Stimulated activated CD4-positive, alpha-beta T cell treated with anti-CD3 and anti-CD28 coated beads, Interleukin-1b, Interleukin-23, amount 100 ng/mL, for 48 hours (primary cell): ENCODE data around the gene SCARF1.
A peak's percentile ranks its signal among the peaks of the same experiment; 100 is the strongest.

Experiments
- DNase-seq: peaks from one replicate; pipeline ENCODE4 v3.0.0-alpha.2; 2020

SCARF1 gene

DNA sequence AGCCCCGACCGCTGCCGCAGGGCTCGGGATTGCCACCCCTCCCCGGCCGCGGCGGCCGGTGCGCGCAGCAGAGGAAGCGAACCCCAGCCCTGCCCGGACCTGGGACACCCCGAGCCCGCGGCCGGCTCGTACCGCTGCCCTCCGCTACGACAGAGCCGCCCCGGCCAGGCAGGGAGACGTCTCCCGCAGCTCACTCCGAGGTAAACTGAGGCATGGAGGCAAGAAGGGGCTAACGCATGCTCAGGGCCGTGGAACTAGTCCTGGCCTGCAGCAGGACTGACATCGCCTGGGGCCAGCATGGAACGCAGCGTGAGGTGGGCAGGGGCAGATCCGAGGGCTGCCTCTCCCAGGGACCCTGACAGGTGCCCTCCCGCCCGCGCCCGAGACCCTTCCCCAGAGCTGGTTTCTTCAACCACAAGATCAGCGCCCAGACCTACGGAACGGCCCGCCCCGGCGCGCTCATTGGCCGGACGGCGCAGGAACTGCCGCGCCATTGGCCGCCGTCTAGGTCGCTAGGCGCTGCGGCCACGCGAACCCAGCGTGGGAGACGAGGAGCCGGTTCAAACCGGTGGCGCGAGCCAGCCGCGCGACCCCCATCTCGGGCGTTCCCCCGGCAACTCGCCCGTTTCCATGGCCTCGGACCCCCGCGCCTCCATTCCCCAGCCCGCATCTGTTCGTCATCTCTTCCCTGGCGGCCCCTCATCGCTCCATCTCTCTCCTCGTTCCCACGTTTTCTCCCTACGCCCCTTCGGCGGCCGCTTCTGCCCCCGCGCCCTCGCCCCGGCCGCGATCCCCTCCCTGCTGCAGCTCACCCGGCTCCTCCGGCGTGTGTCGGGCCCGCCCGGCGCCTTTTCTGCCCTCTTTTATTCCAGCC lies 17.3 kb downstream of the SCARF1 start, which contains the start of gene SLC43A2:
SLC43A2 (minus strand) TSS at position 853 of the 874 bp plus-strand sequence. CDS start 960 bp downstream, outside the sequence.
- DNase-seq, result peak; percentile 70

DNA sequence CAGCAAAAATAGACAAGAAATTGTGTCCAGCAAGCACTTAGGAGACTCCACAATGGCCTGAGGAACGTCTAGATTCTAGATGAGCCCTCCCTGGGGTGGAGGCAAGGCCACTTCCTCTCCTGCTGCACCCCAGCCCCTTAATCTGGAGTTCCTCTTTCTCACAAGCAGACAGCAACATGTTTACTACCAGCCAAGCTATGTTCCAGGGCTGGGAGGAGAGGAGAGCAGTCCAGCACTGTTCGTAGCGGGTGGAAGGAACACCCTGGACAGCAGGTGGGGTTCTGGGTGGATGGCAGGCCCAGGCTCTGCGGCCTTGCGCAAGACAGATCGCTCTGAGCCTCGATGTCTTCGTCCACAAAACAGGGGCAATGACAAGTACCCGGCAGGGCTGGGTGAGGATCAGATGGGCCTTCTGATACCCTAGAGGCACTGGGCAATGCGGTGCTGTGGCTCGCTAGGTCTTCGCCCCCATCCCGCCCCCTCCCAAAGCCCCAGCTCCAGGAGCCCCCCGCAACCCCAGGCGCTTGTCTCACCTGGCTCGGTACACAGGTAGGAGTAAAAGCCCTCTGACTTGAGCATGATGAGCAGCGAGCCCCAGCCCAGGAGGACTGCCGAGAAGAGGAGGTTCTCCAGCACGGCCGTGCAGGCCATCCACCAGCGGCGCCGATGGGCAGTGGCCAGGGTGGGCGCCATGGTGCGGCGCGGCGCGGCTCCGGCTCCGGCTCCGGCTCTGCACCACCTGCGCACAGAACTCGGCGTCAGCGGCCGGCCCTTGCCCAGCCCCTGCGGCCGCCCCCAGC lies 18.1 kb downstream of the SCARF1 start:
- no peak for DNase-seq

DNA sequence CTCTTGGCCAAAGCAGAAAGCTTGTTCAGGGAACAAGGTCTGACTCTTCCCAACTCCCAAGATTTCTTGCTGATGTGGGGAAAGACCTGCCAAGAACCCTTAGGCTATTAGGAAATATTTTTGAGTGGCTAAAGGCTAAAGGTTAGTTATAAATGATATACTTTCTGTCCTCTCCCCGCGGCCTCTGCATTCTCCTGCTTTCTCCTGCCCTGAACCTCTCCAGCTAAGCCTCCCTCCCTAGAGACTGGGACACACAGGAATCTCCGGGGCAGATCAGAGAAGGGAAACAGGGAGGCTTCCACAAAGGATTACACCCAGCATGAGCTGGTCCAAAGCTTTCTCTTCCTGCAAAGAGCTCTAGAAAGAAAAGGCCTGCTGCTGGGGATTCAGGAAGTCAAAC lies 19.2 kb downstream of the SCARF1 start:
- no peak for DNase-seq

DNA sequence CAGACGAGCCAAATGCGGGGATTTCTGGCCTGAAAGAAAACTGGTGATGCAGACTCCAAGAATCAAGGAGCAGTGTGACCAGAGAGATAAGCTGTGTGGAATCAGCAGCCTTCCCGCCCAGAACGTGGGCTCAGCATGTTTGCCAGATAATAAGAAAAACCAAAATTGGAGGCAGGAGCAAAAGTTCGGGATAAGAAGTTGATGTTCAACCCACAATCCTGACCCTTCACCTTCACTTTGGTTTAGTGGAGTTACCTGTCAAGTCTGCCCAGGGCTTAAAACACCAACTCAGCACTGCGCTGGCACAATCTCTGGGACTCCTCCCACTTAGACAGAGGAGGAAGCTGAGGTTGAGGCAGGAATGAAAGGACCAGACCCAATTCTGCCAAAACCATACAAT lies 20.0 kb downstream of the SCARF1 start:
- DNase-seq, result no peak

DNA sequence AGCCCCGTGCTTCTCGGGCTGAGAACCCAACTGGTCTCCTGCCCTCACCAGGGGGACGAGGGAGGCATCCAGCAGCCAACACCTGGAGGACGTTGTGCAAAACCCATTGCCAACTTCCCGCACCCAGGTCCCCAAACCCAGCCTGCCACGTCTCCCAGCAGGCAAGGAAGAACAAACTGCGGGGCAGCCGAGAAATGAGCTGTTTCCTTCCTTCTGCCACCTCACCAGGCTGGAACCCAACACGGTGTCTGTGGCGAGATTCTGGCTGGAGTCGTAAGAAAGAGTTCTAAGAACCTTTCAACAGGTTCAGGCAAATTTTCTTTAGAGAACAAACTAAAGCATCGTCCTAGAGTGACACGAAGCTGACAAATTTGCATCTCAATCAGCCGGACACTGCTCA lies 20.5 kb downstream of the SCARF1 start:
- no peak for DNase-seq

DNA sequence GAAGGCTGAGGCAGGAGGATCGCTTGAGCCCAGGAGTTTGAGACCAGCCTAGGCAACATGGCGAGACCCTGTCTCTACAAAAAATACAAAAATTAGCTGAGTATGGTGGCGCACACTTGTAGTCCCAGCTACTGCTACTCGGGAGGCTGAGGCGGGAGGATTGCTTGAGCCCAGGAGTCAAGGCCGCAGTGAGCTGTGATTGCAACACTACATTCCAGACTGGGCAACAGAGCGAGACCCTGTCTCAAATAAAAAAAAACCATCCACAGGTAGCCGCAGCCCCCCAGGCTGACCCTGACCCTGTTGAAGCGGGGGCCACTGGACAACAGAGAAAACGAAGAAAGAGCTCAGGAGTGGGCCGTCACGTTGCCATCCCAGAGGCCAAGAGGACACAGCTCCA lies 20.9 kb downstream of the SCARF1 start:
- DNase-seq, result no peak

DNA sequence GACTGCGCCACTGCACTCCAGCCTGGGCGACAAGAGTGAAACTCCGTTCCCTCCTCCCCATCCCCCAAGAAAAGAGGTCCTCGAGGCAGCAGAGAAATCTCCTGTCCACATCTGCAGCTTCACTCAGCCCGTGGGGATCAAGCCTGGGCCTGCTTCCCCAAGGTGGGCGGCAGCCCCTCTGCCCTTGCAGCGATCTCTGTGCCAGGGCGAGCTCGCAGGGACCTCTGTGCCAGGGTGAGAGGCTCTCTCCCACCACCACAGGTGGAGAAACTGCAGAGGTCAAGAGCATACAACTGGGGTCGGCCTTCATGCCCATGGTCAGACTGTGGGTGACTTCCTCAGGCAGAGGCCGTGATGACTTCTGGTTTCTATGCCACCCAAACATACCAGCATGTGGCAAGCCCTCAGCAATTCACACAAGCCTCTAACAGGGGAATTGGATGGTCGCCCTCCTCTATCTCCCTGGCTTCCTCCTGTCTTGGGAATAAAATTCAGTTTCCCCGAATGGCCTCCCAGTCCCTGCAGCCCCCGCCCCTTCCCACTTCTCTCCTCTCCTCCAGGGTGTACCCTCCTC lies 22.4 kb downstream of the SCARF1 start:
- no peak for DNase-seq

DNA sequence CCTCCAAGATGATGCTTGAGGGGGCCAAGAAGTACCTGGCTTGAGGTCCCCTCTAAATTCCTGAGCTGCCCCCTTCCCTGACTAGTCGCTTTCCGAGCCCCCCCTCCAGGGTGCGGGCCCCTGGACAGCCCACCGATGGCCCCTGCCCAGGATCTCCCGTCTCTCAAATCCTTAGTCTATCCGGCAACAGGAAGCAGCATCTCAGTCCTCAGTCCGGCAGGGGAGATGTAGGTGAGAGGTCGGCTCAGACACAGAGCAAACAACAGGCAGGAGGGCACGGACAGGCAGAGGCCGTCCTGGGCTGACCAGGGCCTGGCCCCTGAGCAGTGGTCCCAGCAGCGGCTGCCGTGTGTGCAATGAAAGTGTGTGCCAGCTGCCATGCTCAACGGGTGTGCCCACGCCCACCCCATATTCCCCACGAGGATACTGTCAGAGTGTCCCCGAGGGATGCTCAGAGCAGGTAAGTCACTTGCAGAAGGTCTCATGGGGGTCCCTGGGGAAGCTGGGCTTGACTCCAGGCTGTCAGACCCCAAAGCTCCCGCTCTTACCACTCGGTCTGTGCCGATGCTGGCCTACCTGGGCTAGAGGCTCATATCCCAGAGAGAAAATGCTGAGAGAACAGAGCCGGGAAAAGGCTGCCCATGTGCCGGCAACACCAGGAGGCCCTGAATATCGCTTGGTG lies 24.1 kb downstream of the SCARF1 start:
- no peak for DNase-seq

DNA sequence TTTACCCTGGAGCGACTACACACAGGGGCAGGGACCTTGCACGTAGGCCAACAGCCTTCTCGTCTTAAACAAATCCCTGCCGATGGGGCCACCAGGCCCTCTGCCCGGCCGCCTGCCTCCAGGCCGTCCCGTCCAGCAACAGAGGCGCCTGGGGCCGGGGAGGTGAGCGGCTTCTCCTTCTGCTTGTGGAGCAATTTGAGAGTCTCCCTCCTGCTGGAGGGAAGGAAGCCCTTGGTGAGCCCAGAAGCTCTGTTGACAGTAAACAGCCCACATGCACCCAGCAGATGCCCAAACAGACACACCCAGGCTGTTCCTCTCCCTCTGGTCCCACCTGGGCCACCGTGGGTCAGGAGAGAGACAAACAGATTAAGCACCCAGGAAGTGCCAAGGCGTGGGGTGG lies 25.0 kb downstream of the SCARF1 start:
- no peak for DNase-seq

DNA sequence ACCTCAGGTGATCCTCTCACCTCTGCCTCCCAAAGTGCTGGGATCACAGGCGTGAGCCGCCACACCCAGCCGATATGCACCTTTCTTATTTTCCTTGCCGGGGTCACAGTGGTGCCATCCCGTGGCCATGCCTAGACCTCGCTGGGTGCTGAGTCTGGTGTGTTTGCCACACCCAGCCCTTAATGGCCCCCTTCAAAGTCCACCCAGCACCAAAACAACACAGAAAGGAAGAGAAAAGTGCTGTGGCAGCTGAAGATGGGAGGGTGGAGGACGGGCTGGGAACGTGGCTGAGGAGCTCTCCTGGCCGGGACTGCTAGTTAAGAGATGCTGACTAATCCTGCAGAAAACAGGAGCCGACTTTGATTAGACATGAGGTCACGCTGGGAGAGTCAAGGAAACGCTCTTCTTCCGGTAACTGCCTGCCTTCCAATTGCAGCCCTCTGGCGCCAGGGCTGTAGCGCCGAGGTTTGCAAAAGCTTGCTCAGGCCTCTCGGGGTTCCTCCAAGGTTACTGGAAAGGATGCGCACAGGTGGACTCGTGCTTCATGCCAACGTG lies 27.8 kb downstream of the SCARF1 start:
- DNase-seq, result no peak

DNA sequence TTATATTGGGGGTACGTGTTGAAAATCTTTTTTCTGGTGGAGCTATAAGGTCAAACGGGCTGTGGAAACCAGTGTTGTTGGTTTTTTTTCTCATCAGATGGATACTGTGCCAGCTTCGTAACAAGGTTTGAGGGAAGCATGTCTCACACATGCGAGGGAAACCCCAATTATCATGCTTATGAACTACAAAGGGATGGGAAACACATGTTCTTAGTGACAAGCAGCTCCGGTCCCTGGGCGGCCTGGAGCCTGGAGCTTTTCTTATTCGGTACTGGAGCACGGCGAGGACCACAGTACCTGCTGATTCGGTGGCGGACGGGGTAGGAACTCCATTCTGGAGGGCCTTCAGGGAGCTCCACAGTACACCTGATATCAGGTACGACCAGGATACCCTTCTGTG lies 29.4 kb downstream of the SCARF1 start:
- DNase-seq, result no peak

DNA sequence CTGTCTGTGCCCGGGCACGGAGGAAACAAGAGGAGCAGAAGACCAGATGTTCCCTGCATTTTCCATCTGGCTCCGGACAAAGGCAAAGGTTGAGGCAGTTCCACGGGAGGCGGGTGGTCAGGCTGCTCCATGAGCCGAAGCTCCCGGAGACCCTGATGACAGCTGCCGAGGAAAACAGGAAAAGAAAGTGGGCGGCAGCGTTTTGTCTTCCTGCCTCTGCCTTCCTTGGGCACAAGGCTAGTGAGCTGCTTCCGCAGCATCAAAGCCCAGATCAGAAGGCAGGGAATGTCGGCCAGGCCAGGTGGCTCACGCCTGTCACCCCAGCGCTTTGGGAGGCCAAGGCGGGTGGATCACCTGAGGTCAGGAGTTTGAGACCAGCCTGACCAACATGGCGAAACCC lies 33.1 kb downstream of the SCARF1 start:
- no peak for DNase-seq

DNA sequence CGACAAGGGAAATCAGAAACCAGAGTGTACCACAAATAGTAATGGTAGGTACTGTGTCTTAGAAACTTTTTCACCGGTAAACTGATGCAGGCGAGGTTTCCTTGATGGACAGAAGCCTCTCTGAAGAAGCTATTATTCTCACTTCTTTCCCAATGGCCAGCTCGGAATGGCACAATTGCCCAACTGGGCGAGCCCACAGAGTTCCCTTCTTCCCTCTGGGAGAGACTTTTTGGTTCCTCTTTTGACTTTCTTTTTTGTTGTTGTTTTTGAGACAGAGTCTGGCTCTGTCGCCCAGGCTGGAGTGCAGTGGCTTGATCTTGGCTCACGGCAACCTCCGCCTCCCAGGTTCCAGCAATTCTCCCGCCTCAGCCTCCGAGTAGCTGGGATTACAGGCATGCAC lies 33.8 kb downstream of the SCARF1 start:
- no peak for DNase-seq

DNA sequence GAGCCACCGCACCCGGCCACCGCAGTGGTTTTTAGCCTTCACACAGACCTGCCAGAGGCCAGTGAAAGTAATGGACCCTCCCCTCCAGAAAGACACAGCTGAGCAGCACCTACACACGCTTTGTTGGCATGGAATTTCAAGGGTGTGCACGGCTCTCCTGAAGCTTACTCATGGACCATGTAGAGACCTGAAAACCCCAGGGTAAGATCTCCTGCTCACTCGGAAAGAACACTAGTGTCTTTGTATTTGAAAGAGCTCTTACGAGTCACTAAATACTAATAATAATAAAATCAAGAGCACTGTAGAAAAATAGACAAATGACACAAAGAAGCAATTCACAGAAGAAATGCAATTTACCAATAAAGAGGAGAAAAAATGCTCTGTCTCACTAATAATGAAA lies 36.9 kb downstream of the SCARF1 start:
- DNase-seq, result no peak

DNA sequence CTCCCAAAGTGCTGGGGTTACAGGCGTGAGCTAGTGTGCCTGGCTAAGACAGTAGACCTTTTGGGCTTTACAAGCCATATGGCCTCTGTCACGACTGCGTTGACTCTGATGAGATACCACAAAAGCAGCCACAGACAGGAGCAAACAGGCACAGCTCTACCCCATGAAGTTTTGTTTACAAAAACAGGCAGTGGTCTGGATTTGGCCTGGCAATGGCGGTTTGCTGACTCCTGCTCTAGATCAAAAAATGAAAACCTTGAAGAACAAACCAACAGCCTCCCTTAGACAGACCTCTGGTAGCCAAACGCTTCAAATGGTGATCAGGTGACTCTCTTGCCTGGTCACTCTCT lies 37.6 kb downstream of the SCARF1 start:
- no peak for DNase-seq

DNA sequence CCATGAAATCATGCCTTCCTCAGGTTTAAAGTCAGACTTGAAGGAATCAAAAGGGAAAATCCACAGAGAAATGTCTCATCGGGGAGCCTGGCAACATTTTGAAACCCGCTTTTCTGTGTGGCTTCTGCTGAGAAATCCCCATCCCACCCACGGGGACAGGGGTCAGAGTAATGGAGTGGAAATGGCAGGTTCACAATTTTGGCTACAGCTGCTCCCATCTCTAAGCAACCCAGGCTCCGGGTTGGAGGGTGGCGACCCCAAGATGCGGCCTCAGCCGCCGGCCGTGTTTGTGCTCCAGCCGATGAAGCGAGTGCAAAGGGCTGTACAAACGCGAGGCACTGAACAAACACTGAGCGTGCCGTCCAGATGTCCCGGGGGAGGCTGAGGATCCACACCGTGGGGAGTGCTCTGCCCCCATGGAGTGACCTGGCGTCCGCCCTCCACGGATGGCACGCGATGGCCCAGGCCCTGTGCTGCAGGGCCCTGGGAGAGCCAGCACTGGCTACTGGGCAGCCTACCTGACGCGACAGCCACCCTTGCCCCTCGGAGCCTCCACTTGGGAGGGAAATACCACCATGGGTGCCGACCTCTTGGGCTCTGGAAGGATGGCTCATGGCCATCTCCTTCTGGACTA lies 39.1 kb downstream of the SCARF1 start:
- no peak for DNase-seq

DNA sequence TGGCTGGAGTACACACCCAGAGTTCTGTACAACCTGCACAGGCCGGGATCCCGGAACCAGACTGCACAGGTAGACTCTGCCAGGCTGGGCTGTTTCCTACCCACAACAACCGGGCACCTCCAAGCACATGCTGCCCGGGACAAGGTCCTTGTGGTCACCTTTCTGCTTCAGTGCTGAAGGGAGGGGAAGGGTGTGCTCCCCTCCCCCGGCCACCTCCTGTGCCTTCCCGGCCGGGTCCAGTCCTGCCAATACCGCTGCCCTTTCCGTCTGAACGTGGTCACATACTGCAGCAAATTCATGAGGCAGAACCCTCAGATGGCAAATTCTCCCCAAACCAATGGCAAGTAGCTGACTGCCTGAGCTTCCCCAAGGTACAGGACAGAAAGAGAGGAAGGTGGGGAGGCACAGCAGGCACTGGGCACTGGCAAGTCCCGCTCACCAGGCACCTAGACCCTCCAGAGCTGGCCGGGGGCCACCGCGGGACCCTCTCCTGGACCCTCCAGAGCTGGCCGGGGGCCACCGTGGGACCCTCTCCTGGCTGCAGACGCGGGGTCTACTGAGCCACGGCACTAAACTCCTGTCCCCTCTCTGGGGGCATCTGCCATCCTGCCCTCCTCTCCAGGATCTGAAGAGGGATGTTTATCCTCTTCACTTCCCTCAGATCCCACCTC lies 39.7 kb downstream of the SCARF1 start:
- no peak for DNase-seq

DNA sequence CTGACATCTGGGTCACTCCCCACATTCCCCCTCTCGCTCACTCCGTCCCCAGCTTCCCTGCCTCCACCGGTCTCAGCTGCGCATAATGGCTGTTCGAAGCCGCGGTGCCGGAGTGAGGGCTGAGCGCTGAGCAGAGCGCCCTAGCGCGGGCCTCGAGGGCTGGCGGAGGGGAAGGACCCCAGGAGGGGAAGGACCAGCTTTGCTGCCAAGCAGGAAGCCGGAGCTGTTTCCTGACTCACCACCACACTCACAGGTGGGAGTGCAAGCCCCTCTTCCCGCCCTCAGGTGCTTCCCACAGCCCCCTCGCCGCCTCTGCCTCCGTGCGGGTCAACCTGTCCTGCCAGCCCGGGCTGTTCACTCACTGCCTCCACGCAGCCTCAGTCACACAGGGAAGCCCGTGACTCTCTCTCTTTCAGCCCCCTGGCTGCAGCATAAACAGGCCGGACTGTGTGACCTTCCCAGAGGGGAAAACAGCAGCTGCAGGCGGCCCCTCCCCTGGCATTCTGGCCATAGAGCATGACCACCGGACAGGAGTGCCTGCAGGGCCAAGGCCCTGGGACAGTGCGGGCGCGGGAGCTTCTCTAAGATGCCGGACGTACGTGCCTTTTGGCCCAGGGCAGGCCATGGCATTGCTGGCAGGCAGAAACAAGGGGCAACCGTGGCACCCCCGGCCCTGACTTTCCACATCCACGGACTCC lies 40.6 kb downstream of the SCARF1 start:
- no peak for DNase-seq

DNA sequence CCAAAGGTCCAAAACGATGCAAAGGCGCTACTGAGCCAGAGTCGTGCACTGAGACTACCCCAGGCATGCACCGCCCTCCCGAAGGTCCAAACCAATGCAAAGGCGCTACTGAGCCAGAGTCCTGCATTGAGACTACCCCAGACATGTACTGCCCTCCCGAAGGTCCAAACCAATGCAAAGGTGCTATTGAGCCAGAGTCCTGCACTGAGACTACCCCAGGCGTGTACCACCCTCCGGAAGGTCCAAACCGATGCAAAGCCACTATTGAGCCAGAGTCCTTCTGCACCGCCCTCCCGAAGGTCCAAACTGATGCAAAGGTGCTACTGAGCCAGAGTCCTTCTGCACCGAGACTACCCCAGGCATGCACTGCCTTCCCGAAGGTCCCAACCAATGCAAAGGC lies 44.0 kb downstream of the SCARF1 start:
- DNase-seq, result no peak

DNA sequence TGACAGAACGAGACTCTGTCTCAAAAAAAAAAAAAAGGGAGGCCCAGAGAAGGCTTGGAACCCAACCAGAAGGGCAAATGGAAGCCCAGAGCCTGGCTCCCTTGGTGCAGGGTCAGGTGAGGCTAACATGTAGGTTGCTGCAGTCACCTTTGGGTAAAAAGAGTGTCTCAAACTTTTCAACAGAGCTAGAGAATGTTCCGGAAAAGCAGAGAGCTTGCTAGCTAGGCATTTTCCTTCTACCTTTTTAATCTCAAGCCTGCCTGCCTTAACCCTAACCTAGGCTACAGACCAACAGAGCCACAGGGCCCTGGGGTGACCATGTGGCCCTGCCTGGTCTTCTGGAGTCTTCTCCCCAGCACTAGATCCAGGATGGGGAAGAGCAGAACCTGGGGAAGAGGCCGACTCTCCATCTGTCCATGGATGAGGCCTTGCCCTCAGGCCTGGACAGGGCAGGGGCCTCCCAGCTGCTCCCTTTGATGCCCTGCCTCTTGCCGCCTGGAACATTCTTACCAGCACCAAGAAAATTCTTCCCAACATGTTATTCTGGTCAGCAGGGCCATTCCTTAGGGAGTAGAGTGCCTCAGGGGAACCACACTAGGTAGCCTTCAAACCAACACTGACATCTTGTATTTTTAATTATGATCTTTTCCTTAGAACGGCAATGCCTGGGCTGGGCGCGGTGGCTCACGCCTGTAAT lies 47.0 kb downstream of the SCARF1 start:
- DNase-seq, result no peak
